Measurements from ENCODE around the gene ZSCAN1.

DNA sequence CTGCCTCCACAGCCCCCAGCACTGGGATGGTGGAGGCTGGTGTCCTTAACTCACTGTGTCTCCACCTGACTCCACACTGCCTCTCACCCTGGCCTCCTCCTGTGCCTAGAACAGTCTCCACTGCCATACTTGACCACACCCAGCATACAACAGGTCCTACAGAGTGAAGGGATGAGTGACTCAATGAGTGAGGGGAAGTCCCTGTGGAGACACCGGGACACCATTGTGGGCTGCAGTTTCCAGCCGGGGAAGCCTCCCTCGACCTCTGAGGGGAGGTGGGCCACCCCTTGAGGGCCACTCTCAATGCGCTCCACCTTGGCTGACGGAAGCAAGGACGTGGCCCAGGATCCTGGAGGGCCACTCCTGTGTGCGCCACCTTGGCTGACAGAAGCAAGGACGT lies 22.4 kb downstream of the ZSCAN1 start:
- TF ChIP-seq, protein P1, sequence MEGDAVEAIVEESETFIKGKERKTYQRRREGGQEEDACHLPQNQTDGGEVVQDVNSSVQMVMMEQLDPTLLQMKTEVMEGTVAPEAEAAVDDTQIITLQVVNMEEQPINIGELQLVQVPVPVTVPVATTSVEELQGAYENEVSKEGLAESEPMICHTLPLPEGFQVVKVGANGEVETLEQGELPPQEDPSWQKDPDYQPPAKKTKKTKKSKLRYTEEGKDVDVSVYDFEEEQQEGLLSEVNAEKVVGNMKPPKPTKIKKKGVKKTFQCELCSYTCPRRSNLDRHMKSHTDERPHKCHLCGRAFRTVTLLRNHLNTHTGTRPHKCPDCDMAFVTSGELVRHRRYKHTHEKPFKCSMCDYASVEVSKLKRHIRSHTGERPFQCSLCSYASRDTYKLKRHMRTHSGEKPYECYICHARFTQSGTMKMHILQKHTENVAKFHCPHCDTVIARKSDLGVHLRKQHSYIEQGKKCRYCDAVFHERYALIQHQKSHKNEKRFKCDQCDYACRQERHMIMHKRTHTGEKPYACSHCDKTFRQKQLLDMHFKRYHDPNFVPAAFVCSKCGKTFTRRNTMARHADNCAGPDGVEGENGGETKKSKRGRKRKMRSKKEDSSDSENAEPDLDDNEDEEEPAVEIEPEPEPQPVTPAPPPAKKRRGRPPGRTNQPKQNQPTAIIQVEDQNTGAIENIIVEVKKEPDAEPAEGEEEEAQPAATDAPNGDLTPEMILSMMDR (conservative IDR thresholded peaks at IDR 0.05; ENCODE audit: low read length) = no peak
- TF ChIP-seq EZH2phosphoT487 (IDR thresholded peaks at IDR 0.05; ENCODE audit: borderline replicate concordance, low read depth, low read length) = no peak

All from OCI-LY7 (cell line).